ENCODE results near the gene CEP57L1. TPM values are rescaled to one million over a fixed set of nuclear protein-coding genes. Genes with fewer than 3 reads are reported as not detected.

Gene CEP57L1
- total RNA-seq, 1 experiment from 2014 or later = 20.7 TPM

DNA sequence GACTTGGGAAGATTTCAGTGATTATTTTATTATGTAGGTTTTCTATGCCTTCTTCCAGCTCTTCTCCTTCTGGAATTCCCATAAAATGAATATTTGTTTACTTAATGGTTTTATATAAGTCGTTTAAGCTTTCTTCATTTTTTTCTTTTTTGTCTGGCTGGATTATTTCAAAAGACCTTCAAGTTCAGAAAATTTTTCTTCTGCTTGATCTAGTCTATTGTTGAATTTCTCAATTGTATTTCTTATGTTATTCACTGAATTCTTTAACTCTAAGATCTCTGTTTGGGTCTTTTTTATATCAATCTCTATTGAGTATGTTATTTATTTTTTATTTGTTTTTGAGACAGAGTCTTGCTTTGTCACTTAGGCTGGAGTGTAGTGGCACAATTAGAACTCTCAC is 117.4 kb downstream of the CEP57L1 start:
- no peak for DNase-seq (ENCODE audit: low read depth, low spot score)
- Histone ChIP-seq H3K4me3 (replicated peaks in 1 of 2; ENCODE audit: low read depth in 1 of 2, low read length in 2 of 2) (no peak overlapping the region), H3K9me3 (ENCODE audit: control insufficient read depth in 1 of 2, insufficient read depth in 1 of 2, low read depth in 1 of 2, low read length in 2 of 2) (no peaks in the 10 kb centered on the region), H3K9me2 (ENCODE audit: insufficient read depth) (no peaks in the 10 kb centered on the region), H4K20me1 (ENCODE audit: insufficient read depth) (no peaks in the 10 kb centered on the region), H3K27ac (ENCODE audit: low read depth, low read length) (no peak overlapping the region), H3K36me3 (ENCODE audit: control insufficient read depth in 1 of 2, insufficient read depth in 2 of 2, low read length in 2 of 2) (no peaks in the 10 kb centered on the region), H3K4me2 (ENCODE audit: low read length) (no peak overlapping the region), H3K79me2 (ENCODE audit: insufficient read depth, low read length) (no peaks in the 10 kb centered on the region), H3K9ac (ENCODE audit: low read length) (no peak overlapping the region), H3K27me3 (ENCODE audit: insufficient read depth, low read length) (no peaks in the 10 kb centered on the region), H3K4me1 (ENCODE audit: control insufficient read depth in 1 of 2, insufficient read depth in 2 of 2, low read length in 2 of 2) (no peaks in the 10 kb centered on the region), H2AFZ (ENCODE audit: low read depth, low read length, poor library complexity, severe bottlenecking) (no peak overlapping the region)
- TF ChIP-seq EZH2 (IDR thresholded peaks at IDR 0.05) (no peak), REST (IDR thresholded peaks at IDR 0.05; ENCODE audit: low read depth) (no peak), ZNF274 (IDR thresholded peaks at IDR 0.05; ENCODE audit: low read depth, low read length) (no peak), SP1 (IDR thresholded peaks at IDR 0.05; ENCODE audit: low read depth) (no peak), ZBTB33 (IDR thresholded peaks at IDR 0.05; ENCODE audit: extremely low read depth, insufficient replicate concordance, low read length) (no peak), CEBPB (IDR thresholded peaks at IDR 0.05; ENCODE audit: low read depth) (no peak), POLR2AphosphoS5 (IDR thresholded peaks at IDR 0.05; ENCODE audit: low read depth, low read length) (no peak), ELF1 (IDR thresholded peaks at IDR 0.05; ENCODE audit: borderline replicate concordance, low read depth) (no peak), ATF3 (IDR thresholded peaks at IDR 0.05) (no peak), FOSL1 (IDR thresholded peaks at IDR 0.05; ENCODE audit: low read depth) (no peak), JUND (IDR thresholded peaks at IDR 0.05) (no peak)
- CTCF ChIA-PET = no interaction called here
- RAD21 ChIA-PET (ENCODE audit: low non-redundant PET in 1 of 2, low total read pairs in 2 of 2, uncharacterized antibody in 2 of 2, unreplicated experiment in 2 of 2) = no interaction called here
- intact Hi-C loops (cut with micrococcal nuclease) = no loop called here
- BruUV-seq (replicated peaks) = no TSS peak
- POLR2A ChIA-PET = no interaction called here
- ATAC-seq = no peak

Other genes with a start within 250 kb of the CEP57L1 start
- 3.6 TPM for gene ARMC2, start 247.1 kb upstream of the CEP57L1 start, total RNA-seq (2021; ENCODE audit: unreplicated experiment)
- 9.3 TPM for gene SESN1, start 661 bp upstream of the CEP57L1 start, total RNA-seq (2021; ENCODE audit: unreplicated experiment)

All from HCT116 (cell line).